ENCODE results near the gene HOXA13.

The HOXA13 gene

GRCh38 chr7:27171637-27172314 is 28.1 kb downstream of the HOXA13 start:
- in situ Hi-C loops (cut with MboI; ENCODE audit: low sequenced_read_pairs) = no loop called here

- in situ Hi-C loops (cut with MboI; ENCODE audit: low sequenced_read_pairs) = no loop called here
These were observed 28.6 kb downstream of the HOXA13 start for GRCh38 chr7:27171325-27171636.

- in situ Hi-C loops (cut with MboI; ENCODE audit: low sequenced_read_pairs) = no loop called here
These were observed 29.2 kb downstream of the HOXA13 start for GRCh38 chr7:27170426-27171324.

GRCh38 chr7:27169658-27170425 is 30.0 kb downstream of the HOXA13 start:
- in situ Hi-C loops (cut with MboI; ENCODE audit: low sequenced_read_pairs) = no loop called here

GRCh38 chr7:27168265-27168947 is 31.5 kb downstream of the HOXA13 start:
- in situ Hi-C loops (cut with MboI; ENCODE audit: low sequenced_read_pairs) = no loop called here

GRCh38 chr7:27167916-27168264 is 32.0 kb downstream of the HOXA13 start:
- in situ Hi-C loops (cut with MboI; ENCODE audit: low sequenced_read_pairs) = no loop called here

- in situ Hi-C loops (cut with MboI; ENCODE audit: low sequenced_read_pairs) = no loop called here
These were observed 33.1 kb downstream of the HOXA13 start for GRCh38 chr7:27166531-27167505.

- in situ Hi-C loops (cut with MboI; ENCODE audit: low sequenced_read_pairs) = no loop called here
These were observed 33.8 kb downstream of the HOXA13 start for GRCh38 chr7:27165996-27166530.

- in situ Hi-C loops (cut with MboI; ENCODE audit: low sequenced_read_pairs) = no loop called here
These were observed 34.5 kb downstream of the HOXA13 start, which contains the start of gene HOXA9 for GRCh38 chr7:27165089-27165995. Gene HOXA9 (minus strand): TSS chr7:27165537. CDS start chr7:27165457, 80 bp downstream.

GRCh38 chr7:27164367-27165088 is 35.4 kb downstream of the HOXA13 start:
- in situ Hi-C loops (cut with MboI; ENCODE audit: low sequenced_read_pairs) = no loop called here

- in situ Hi-C loops (cut with MboI; ENCODE audit: low sequenced_read_pairs) = no loop called here
These were observed 35.9 kb downstream of the HOXA13 start for GRCh38 chr7:27164045-27164366.

- in situ Hi-C loops (cut with MboI; ENCODE audit: low sequenced_read_pairs) = no loop called here
These were observed 36.4 kb downstream of the HOXA13 start for GRCh38 chr7:27163288-27164044.

GRCh38 chr7:27162561-27163287 is 37.2 kb downstream of the HOXA13 start:
- in situ Hi-C loops (cut with MboI; ENCODE audit: low sequenced_read_pairs) = no loop called here

GRCh38 chr7:27161721-27162560 is 38.0 kb downstream of the HOXA13 start:
- in situ Hi-C loops (cut with MboI; ENCODE audit: low sequenced_read_pairs) = no loop called here

- in situ Hi-C loops (cut with MboI; ENCODE audit: low sequenced_read_pairs) = no loop called here
These were observed 38.6 kb downstream of the HOXA13 start for GRCh38 chr7:27161214-27161720.

All from hTERT RPE-1 (cell line).